OCI-LY7 (cell line): ENCODE measurements around the gene ZNF774. TPM values are rescaled to one million over a fixed set of nuclear protein-coding genes. Genes with fewer than 3 reads are reported as not detected.

ENCODE experiments used
- BruUV-seq: library from RNA; stranded (reverse); fragments of 400-500 nt; replicated peaks from 2 replicates; lab custom pipeline; 2021; lab: Mats Ljungman, UMichigan
- CTCF ChIA-PET: fragments of 300-600 bp; sonication (Branson Sonifier 250); formaldehyde crosslinking; loops from one replicate; lab custom pipeline; 2022; ENCODE audit warnings: antibody characterized with exemption; ENCODE audit not compliant: unreplicated experiment; lab: Charles Lee
- POLR2A ChIA-PET: fragments of 300-600 bp; sonication (Branson Sonifier 250); formaldehyde crosslinking; loops from one replicate; lab custom pipeline; 2022; ENCODE audit warnings: antibody characterized with exemption; lab: Charles Lee
- DNase-seq: peaks from one replicate; pipeline ENCODE4 v3.0.0-alpha.2; 2015; ENCODE audit warnings: low spot score
- H2AFZ ChIP-seq: fragments of 200-600 bp; sonication (generic), shearing (Covaris generic); 2 replicates; pipeline ENCODE4 v1.6.1; 2014; ENCODE audit warnings: mild to moderate bottlenecking, antibody characterized with exemption, low read length, moderate library complexity
- H3K27ac ChIP-seq: fragments of 200-600 bp; sonication (generic); 2 replicates; pipeline ENCODE4 v1.5.1; 2014; ENCODE audit warnings: mixed run types, low read depth, mild to moderate bottlenecking, moderate library complexity, low read length, inconsistent platforms; ENCODE audit not compliant: poor library complexity, severe bottlenecking
- H3K36me3 ChIP-seq: fragments of 200-600 bp; sonication (generic); 2 replicates; pipeline ENCODE4 v1.6.1; 2014; ENCODE audit warnings: mild to moderate bottlenecking, antibody characterized with exemption, low read length, moderate library complexity, mixed read lengths; ENCODE audit not compliant: insufficient read depth
- H3K4me1 ChIP-seq: fragments of 200-600 bp; sonication (generic); 2 replicates; pipeline ENCODE4 v1.5.1; 2014; ENCODE audit warnings: mild to moderate bottlenecking, low read length; ENCODE audit not compliant: insufficient read depth, poor library complexity, severe bottlenecking
- H3K4me2 ChIP-seq: fragments of 200-600 bp; sonication (generic); 2 replicates; pipeline ENCODE4 v1.6.1; 2014; ENCODE audit warnings: mild to moderate bottlenecking, low read length
- H3K4me3 ChIP-seq: fragments of 200-600 bp; sonication (generic); 2 replicates; pipeline ENCODE4 v1.5.1; 2014; ENCODE audit warnings: mild to moderate bottlenecking, low read depth, low read length; ENCODE audit not compliant: poor library complexity, severe bottlenecking
- H3K79me2 ChIP-seq: fragments of 200-600 bp; sonication (generic); 2 replicates; pipeline ENCODE4 v1.6.1; 2016; ENCODE audit warnings: low read depth, mild to moderate bottlenecking, low read length, moderate library complexity, mixed read lengths; ENCODE audit not compliant: insufficient read depth
- H3K9me2 ChIP-seq: fragments of 200-600 bp; sonication (generic); 2 replicates; pipeline ENCODE4 v1.6.1; 2016; ENCODE audit warnings: mild to moderate bottlenecking, low read length, mixed read lengths; ENCODE audit not compliant: insufficient read depth
- H3K9me3 ChIP-seq: fragments of 200-600 bp; sonication (generic); 2 replicates; pipeline ENCODE4 v1.6.1; 2014; ENCODE audit warnings: mild to moderate bottlenecking, mixed run types, low read length, mixed read lengths
- H4K20me1 ChIP-seq: fragments of 200-600 bp; sonication (generic); 2 replicates; pipeline ENCODE4 v1.6.1; 2014; ENCODE audit warnings: mild to moderate bottlenecking, antibody characterized with exemption, low read length, moderate library complexity, mixed read lengths; ENCODE audit not compliant: insufficient read depth
- CTCF ChIP-seq: fragments of 200-600 bp; sonication (generic); conservative IDR thresholded peaks from 2 replicates; pipeline ENCODE4 v1.5.1; 2014; ENCODE audit warnings: mild to moderate bottlenecking, antibody characterized with exemption, low read length, moderate library complexity, mixed read lengths
- EZH2phosphoT487 ChIP-seq: fragments of 200-600 bp; sonication (generic); IDR thresholded peaks from 2 replicates; pipeline ENCODE4 v1.6.1; 2018; ENCODE audit warnings: low read depth, borderline replicate concordance, mild to moderate bottlenecking, mixed run types, antibody characterized with exemption, low read length, moderate library complexity, mixed read lengths
- intact Hi-C: fragments of 100-400 bp; cut with micrococcal nuclease; formaldehyde crosslinking; loops from one replicate; pipeline ENCODE4 v1.10.0; 2022; ENCODE audit not compliant: unreplicated experiment
- total RNA-seq, 2 experiments: library from RNA; depleted of rRNA in 1 of 2; stranded (reverse); fragments of >200 nt in 1 of 2; shearing (Covaris generic) in 1 of 2; gene quantifications; 2 replicates each; pipeline ENCODE4 v1.2.3, GENCODE V29; 2014 to 2022

ZNF774 gene
- total RNA-seq, 2 experiments from 2014 or later: 1.2 to 1.6 TPM

DNA sequence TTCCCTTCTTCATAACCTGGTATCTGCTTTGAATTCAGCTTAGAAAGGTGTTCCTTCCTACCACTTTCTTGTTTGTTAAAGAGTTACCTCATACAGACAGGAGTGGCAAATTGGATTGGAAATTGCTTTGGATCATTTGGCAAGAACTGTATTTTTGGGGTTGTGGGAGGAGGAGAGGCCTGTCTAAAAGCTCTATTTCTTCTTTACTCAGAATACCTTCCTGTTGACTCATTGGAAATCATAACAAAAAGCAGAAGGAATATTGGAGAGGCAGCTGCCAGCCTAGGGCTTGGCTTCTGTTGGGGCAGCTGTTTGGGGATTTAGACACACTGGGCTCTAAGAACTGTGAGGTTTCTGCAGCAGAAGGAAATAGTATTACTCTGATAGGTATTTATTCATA is 50.1 kb downstream of the ZNF774 start:
- CTCF ChIA-PET: no interaction called here
- Histone ChIP-seq H3K4me3 (no peak overlapping the region), H3K36me3 (peaks cover 16% of the 10 kb centered on the region), H2AFZ (no peak overlapping the region), H3K27ac (no peak overlapping the region), H4K20me1 (peaks cover 17% of the 10 kb centered on the region; the same call in 1 of the 2 replicates), H3K4me1 (peaks cover 27% of the 10 kb centered on the region), H3K79me2 (peaks cover 93% of the 10 kb centered on the region), H3K9me2 (no peaks in the 10 kb centered on the region), H3K4me2 (peak overlapping the region; percentile 75; the same call in 1 of the 2 replicates), H3K9me3 (no peaks in the 10 kb centered on the region)
- BruUV-seq: no TSS peak
- POLR2A ChIA-PET: interaction anchor here (1.3 to 3.1 kb wide), 4 partner anchors 14 to 30 kb away, joined by 5 to 9 read pairs (median 6); partner anchors contain the start of gene IQGAP1
- no peak for TF ChIP-seq CTCF
- no peak for TF ChIP-seq EZH2phosphoT487
- DNase-seq: no peak
- intact Hi-C loops: loop anchor here (10.0 kb wide), 1 partner anchor 623 kb away; the partner anchor contains the start of gene VPS33B

GRCh38 chr15:90402767-90403166 is 50.7 kb downstream of the ZNF774 start:
- intact Hi-C loops: loop anchor here (10.0 kb wide), 1 partner anchor 622 kb away; the partner anchor contains the start of gene VPS33B
- H3K27ac ChIP-seq: no peak overlapping the region
- no peaks in the 10 kb centered on the region for H3K9me3 ChIP-seq
- no TSS peak for BruUV-seq
- H4K20me1 ChIP-seq: peaks cover 17% of the 10 kb centered on the region; the same call in 1 of the 2 replicates
- TF ChIP-seq CTCF (no peak), EZH2phosphoT487 (no peak)
- POLR2A ChIA-PET: interaction anchor here (1.0 to 3.1 kb wide), 4 partner anchors 15 to 96 kb away, joined by 4 to 9 read pairs (median 5); partner anchors contain the start of gene IQGAP1
- peaks cover 16% of the 10 kb centered on the region for H3K36me3 ChIP-seq
- no peaks in the 10 kb centered on the region for H3K9me2 ChIP-seq
- peaks cover 28% of the 10 kb centered on the region for H3K4me1 ChIP-seq
- H3K79me2 ChIP-seq: peaks cover 98% of the 10 kb centered on the region
- CTCF ChIA-PET: no interaction called here
- no peak overlapping the region for H2AFZ ChIP-seq
- no peak overlapping the region for H3K4me3 ChIP-seq
- no peak overlapping the region for H3K4me2 ChIP-seq
- DNase-seq: no peak

- peaks cover 17% of the 10 kb centered on the region; the same call in 1 of the 2 replicates for H4K20me1 ChIP-seq
- TF ChIP-seq CTCF (no peak), EZH2phosphoT487 (no peak)
- POLR2A ChIA-PET: interaction anchor here (1.2 to 1.3 kb wide), 2 partner anchors 12 to 17 kb away, joined by 3 read pairs; partner anchors contain the start of gene IQGAP1
Measured at GRCh38 chr15:90405055-90405607, 53.0 kb downstream of the ZNF774 start.

More at GRCh38 chr15:90405055-90405607, 53.0 kb downstream of the ZNF774 start:
- H3K36me3 ChIP-seq: peaks cover 19% of the 10 kb centered on the region
- H2AFZ ChIP-seq: no peak overlapping the region
- no TSS peak for BruUV-seq
- H3K9me2 ChIP-seq: no peaks in the 10 kb centered on the region
- CTCF ChIA-PET: no interaction called here
- H3K4me3 ChIP-seq: no peak overlapping the region
- H3K9me3 ChIP-seq: no peaks in the 10 kb centered on the region
- H3K79me2 ChIP-seq: peaks cover 89% of the 10 kb centered on the region
- intact Hi-C loops: loop anchor here (10.0 kb wide), 1 partner anchor 620 kb away; the partner anchor contains the start of gene VPS33B
- DNase-seq: no peak
- no peak overlapping the region for H3K27ac ChIP-seq
- peaks cover 28% of the 10 kb centered on the region for H3K4me1 ChIP-seq
- H3K4me2 ChIP-seq: no peak overlapping the region
